Prostate gland (tissue), 2 donors: ENCODE measurements around the gene AMOT.

ENCODE experiments used
- CTCF ChIP-seq, 4 experiments: fragments of 200-600 bp in 2 of 4; fragments of 450-650 bp in 2 of 4; sonication (generic) in 2 of 4; IDR thresholded peaks; 1 replicate in 3 of 4; 2 replicates in 1 of 4; pipeline ENCODE4 v1.5.1; 2016 to 2019; ENCODE audit warnings: antibody characterized with exemption in 4 of 4, mild to moderate bottlenecking in 2 of 4, moderate library complexity in 2 of 4
- POLR2A ChIP-seq: fragments of 450-650 bp; IDR thresholded peaks from one replicate; pipeline ENCODE4 v1.6.1; 2016; ENCODE audit warnings: antibody characterized with exemption, mild to moderate bottlenecking

GRCh38 chrX:112818114-112819007, 22.3 kb downstream of the AMOT start:
- TF ChIP-seq CTCF (IDR thresholded peaks at IDR 0.05) (no peak), POLR2A (no peak)
